Measurements from ENCODE around the gene FGF1. TPM values are rescaled to one million over a fixed set of nuclear protein-coding genes. Genes with fewer than 3 reads are reported as not detected.

Gene FGF1
- total and polyA plus RNA-seq, 9 donors = 0.10 to 3.6 (median 0.55) TPM

DNA sequence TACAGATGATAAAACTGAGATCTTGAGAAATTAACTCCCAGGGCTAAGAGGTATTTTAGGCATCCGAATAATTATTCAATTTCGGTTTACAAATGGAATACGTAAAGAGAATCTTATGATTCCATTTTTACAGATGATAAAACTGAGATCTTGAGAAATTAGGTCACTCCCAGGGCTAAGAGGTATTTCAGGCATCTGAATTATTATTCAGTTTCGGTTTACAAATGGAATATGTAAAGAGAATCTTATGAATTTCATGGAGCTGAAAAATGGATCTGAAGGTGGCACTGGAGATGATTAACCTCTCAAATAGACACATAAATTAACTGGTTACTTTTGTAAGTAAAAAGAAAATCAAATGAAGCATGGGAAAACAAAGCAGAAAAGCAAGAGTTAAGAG, 44.2 kb downstream of the FGF1 start:
- Histone ChIP-seq H3K27ac (no peak overlapping the region), H3K27me3 (no peaks in the 10 kb centered on the region), H3K9me3 (no peaks in the 10 kb centered on the region), H3K36me3 (no peaks in the 10 kb centered on the region), H3K4me3 (no peak overlapping the region), H3K4me1 (ENCODE audit: insufficient read depth) (no peaks in the 10 kb centered on the region)
- intact Hi-C loops (cut with DNase I) = no loop called here
- TF ChIP-seq, protein P1, sequence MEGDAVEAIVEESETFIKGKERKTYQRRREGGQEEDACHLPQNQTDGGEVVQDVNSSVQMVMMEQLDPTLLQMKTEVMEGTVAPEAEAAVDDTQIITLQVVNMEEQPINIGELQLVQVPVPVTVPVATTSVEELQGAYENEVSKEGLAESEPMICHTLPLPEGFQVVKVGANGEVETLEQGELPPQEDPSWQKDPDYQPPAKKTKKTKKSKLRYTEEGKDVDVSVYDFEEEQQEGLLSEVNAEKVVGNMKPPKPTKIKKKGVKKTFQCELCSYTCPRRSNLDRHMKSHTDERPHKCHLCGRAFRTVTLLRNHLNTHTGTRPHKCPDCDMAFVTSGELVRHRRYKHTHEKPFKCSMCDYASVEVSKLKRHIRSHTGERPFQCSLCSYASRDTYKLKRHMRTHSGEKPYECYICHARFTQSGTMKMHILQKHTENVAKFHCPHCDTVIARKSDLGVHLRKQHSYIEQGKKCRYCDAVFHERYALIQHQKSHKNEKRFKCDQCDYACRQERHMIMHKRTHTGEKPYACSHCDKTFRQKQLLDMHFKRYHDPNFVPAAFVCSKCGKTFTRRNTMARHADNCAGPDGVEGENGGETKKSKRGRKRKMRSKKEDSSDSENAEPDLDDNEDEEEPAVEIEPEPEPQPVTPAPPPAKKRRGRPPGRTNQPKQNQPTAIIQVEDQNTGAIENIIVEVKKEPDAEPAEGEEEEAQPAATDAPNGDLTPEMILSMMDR (IDR thresholded peaks at IDR 0.05) = no peak
- no peak for TF ChIP-seq POLR2A (IDR thresholded peaks at IDR 0.05)
- 42 to 66% (median 62%) methylated on average over 4 of the region's 4 CpGs for WGBS, 3 donors
- DNase-seq = no peak

DNA sequence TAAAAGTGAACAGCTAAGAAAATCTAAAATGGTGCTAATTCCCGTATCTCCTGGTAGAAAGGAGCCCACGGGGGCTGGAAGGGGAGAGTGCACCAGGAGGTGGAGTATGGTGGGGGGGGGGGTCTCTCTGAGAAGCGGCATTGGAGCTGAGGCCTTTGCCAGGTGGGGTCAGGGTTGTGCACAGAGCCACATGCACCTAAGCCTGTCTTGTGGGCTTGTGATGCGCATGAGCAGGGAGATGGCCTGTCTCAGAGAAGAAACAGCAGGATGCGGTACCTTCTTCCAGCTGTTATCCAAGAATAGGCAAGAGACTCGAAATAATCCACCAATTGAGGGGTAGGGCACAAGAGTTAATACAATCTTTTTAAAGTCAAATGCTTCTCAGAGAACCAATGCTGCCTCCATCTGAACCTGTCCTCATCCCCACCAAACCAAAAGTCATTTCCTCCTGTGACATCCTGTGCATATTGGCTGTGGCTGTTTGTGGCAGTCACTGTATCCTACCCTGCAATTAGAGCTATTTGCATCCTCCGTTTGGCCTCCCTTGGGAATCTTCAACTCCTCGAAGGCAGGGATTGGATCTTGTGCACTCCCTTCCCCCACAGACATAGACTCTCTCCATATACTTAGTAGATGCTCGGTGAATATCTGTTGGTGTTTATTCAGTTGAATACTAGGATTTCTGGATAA, 45.4 kb downstream of the FGF1 start:
- intact Hi-C loops (cut with DNase I) = no loop called here
- Histone ChIP-seq H3K4me1 (ENCODE audit: insufficient read depth) (no peaks in the 10 kb centered on the region), H3K4me3 (no peak overlapping the region), H3K9me3 (no peaks in the 10 kb centered on the region), H3K36me3 (no peaks in the 10 kb centered on the region), H3K27me3 (no peaks in the 10 kb centered on the region), H3K27ac (no peak overlapping the region)
- no peak for DNase-seq
- TF ChIP-seq POLR2A (IDR thresholded peaks at IDR 0.05) (no peak), EP300 (IDR thresholded peaks at IDR 0.05) (no peak)
- TF ChIP-seq, protein P1 (IDR thresholded peaks at IDR 0.05) = no peak
- 78 to 81% (median 79%) methylated on average over 9 of the region's 9 CpGs for WGBS, 3 donors

DNA sequence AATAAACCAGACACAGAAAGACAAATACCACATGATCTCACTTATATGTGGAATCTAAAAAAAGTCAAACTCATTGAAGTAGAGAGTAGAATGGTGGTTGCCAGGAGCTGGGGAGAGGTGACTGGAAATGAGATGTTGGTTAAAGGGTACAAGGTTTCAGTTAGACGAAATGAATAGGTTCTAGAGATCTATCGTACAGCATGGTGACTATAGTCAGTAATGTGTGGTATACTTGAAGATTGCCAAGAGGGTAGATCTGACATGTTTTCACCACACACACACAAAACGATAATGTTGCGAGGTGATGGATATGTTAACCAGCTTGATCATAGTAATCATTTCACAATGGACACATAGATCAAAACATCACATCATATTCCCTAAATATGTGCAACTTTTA, 46.4 kb downstream of the FGF1 start:
- no peaks in the 10 kb centered on the region for H3K9me3 ChIP-seq
- no peaks in the 10 kb centered on the region for H3K27me3 ChIP-seq
- no peaks in the 10 kb centered on the region for H3K36me3 ChIP-seq
- TF ChIP-seq POLR2A (IDR thresholded peaks at IDR 0.05) (no peak), EP300 (IDR thresholded peaks at IDR 0.05) (no peak)
- TF ChIP-seq, protein P1 (IDR thresholded peaks at IDR 0.05) = no peak
- no peak overlapping the region for H3K4me3 ChIP-seq
- 80 to 85% (median 81%) methylated on average over 4 of the region's 4 CpGs for WGBS, 3 donors
- H3K4me1 ChIP-seq (ENCODE audit: insufficient read depth) = no peaks in the 10 kb centered on the region
- no peak for DNase-seq
- no peak overlapping the region for H3K27ac ChIP-seq
- intact Hi-C loops (cut with DNase I) = no loop called here

DNA sequence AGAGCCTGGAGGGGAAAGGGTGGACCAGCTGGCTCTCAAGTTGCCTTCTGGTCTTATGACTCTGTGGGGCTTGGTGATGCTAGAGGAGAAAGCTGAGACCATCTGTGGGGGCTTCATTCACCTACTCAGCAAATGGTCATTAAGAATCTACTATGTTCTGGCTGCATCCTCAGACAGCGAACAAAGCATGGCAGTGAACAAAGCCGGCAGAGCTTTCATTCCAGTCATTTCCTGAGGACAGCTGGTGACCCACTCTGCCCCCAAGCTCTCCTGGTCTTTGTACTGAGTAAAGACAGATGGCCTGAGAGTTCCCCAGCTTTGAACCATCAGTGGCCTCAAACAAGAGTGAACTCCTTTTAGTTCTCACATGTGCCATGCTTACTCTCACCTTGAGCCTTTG, 48.0 kb downstream of the FGF1 start:
- no peaks in the 10 kb centered on the region for H3K36me3 ChIP-seq
- H3K4me1 ChIP-seq (ENCODE audit: insufficient read depth) = no peaks in the 10 kb centered on the region
- WGBS, 3 donors = 70 to 87% (median 71%) methylated on average over 2 of the region's 2 CpGs
- TF ChIP-seq, protein P1 (IDR thresholded peaks at IDR 0.05) = no peak
- TF ChIP-seq POLR2A (IDR thresholded peaks at IDR 0.05) = no peak
- H3K9me3 ChIP-seq = no peaks in the 10 kb centered on the region
- intact Hi-C loops (cut with DNase I) = no loop called here
- no peak overlapping the region for H3K4me3 ChIP-seq
- no peak for DNase-seq
- H3K27me3 ChIP-seq = no peaks in the 10 kb centered on the region
- H3K27ac ChIP-seq = no peak overlapping the region

All from ovary (tissue), 9 donors.